CD4-positive, alpha-beta T cell treated with Interleukin-1 beta for 1 hour (primary cell): ENCODE results near the gene ASB13.

Experiments
- DNase-seq, 2 donors: peaks; one replicate each; pipeline ENCODE4 v3.0.0-alpha.2; 2020 to 2022

Gene ASB13

DNA sequence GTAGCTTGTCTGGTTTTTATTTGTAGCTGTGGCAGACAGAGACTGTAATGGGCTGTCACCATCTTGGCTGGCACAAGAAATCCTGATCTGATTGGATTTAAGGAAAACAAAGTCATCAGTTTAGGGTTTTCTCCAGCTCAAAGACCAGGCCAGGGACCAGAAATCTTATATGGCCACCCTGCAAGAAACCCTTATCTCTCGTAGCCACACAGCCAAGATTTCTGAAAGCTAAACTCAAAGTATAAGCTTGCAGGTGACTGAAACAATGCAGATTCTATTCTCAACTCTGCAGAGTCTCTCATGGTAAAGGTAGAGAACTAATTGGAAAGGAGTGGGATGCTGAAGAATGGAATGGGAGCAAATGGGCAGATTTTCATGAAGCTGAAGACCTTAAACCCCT lies 3.2 kb upstream of the ASB13 start:
- no peak for DNase-seq

DNA sequence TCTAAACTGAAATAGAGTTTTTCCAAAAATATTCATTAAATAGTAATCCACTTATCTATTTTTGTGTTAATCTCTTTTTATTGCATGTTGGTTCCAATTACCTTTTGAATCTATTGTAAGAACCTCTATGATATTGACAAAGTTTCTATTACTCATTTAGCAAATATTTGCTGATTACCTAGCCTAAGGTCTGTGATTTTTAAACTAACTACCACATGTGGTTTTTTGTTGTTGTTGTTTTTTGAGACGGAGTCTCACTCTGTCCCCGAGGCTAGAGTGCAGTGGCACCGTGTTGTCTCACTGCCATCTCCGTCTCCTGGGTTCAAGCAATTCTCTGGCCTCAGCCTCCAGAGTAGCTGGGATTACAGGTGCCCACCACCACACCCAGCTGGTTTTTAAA lies 2.0 kb upstream of the ASB13 start:
- DNase-seq: no peak

DNA sequence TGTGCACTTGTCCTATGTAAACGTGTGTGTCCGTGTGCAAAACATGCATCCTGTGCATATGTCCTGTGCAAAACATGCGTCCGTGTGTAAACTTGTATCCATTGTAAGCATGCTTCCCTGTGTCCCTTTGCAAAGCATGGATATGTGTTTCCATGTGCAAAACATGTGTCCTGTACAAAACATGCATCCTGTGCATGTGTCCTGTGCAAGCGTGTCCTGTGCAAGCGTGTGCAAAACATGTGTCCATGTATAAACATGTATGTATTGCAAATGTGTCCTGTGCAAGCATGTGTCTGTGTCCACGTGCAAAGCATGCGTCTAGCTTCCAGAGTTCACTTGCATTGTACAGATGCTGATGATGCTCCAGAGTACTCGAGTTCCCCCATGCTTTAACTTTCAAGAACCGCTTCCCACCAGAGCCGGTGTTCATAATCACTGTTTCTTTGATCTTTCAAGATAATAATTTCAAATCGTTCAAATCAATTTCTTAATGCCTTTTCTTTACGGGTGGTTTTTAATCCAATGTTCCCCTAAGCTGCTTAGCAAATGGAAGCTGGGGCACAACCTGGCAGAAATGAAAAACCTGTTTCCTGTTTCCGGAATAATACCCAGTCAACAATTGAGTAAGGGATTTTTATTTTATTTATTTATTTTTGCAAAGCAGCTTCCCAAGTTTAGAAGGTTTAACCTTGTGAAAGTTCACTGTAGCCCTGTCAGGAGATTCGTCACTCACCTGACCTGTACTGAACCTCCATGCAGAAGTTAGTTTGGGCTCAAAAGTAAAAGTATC lies 641 bp upstream of the ASB13 start:
- no peak for DNase-seq

DNA sequence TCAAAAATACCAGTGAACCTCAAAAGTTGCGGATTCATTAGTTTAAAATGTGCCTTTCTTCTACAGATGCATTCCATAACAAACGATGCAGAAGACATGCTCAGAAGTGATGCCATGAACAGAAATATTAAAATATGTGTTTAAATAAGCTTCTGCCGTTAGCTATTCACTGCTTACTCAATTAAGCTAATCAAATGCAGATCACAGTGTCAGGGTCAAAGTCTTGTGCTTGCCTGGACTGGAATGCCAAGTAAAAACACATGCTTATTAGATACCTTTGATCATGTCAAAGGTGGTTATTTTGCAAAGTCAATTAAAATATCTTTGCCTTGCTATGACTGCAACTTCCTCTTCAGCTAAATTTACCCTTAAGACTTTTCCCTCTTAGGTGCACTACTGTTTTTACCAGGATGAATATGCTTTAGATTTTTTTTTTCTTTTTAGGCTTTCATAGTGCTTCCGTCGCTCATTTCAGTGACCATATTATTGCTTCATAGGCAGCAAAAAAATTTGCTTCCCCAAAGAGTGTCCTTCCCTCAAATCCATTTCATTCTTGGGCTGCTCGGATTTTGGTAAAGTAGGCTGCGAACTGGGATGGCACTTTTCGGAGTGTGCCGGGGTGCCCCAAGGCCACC lies 905 bp downstream of the ASB13 start:
- DNase-seq: no peak

DNA sequence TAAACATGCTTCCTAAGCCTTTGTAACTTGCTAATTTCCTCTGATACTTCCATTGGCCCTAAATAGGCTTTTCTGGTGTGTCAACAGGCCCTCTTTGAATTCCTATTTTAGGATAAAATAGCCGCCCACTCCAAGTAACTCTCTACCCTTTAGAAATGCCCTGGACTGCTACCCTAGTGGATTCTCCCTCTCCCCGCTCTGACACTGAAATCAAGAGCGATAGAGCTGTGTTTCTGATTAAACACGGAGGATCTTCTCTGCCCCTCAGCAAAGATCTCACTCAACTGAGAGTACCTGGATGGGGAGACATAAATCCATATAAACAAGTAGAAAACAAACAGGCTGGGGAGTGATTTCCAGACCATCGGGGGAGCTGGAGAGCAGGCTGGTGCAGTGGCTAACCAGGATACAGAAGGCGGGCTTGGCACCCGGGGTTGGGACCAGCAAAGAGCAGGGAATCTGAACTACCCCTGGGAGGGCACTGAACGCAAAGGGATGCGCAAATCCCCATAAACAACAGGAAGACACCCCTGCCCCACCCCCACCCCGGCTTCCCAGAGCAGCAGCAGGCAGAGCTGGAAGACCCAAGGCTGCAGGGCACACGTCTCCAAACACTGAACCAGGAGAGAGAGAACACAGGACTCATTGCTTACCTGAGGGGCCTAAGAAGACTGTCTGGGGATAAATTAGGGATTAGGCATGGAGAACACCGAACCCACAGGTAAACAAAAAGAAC lies 2.5 kb downstream of the ASB13 start:
- DNase-seq: no peak

DNA sequence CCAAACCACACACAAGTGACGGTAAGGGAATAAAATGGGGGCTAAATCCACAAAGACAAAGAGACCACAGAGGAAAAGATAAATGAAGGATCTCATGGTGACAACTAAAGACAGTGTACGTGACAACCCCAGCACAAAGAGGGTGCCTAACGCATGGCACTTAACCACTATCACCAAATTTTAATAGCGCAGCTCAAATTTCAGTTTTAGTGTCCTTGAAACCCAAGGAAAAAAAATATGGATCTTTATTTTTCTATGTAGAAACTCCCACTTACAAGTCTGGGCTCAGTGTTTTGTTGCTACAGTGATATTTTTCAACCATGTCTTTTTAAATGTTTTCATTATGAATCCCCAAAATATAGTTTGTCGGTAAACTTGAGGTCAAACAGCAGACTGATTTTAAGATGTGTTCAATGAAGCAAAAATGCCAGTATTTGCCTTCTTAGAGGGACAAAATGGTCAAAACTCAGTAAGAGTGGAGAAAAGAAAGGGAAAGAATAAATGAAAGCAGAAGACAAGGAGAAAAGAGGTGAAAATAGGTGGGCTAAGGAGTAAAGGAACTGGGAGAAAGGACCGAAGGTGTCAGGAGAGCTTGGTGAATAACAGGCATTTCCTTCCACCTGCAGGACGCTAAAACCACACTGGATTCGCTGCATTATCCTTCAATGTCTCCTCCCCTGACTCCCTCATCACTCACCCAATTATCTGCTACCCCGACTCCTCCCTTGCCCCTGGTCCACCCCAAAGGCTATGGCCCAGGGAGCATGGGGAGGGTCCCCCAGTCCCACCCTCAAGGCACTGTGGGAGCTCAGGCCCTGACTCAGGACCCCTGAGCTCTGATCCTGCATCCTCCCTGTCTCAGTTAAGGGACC lies 3.5 kb downstream of the ASB13 start:
- DNase-seq: no peak

DNA sequence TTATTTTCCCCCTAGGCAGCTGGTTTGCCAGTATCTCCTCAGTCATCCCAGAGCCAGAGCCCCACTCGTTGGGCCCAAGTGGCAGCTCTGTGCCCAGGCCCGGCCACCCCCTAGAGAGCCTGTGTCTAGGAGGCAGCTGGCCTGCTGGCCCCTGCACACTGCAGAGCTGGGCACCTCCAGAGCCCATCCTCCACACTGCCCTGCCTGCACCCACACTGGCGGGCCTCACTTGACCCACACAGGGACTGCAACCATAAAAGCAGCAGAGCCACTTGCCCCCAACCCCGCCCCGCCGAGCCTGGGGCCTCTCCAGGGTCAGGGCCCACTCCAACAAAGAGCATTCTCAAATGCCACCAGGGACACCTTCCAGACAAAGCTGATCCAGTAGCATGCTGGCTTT lies 5.4 kb downstream of the ASB13 start:
- no peak for DNase-seq

DNA sequence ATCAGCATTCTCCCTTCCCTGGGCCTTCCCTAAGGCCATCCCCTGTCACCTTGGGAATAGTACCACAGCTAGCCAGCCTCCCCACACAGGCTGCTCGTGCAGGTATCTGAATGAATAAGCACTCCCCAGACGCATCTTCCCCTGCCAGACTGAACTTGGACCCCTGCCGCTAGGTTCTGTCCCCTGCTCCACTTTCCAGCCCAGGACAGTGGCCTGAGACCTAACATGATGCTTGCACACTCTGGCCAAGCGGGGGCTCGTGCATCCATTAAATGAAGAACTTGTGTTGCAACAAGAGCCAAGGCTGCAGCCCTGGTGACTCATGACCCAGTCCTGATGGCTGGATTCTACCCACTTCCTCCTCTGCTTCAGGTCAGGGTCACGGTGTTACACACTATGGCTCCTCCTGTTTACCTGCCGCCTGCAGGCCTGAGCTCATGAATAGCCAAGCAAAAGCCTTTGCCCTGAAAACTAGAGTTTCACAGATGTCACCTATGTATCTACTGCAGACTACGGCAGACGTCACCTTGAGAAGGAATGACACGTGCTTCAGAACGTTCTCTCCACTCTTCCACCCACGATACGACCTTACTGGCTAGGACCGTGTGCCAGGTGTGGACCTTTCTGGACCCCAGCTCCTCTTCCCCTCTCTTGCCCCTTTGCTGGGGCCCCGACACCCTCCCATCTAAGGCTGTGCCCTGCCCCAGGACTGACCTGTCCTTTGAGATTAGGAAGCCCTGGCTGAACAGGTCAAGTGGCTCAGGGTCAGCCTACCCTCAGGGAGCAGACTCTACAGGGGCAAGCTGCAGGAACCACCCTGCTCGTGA lies 6.5 kb downstream of the ASB13 start:
- DNase-seq: peak in 1 of 2 donors; percentile 50

DNA sequence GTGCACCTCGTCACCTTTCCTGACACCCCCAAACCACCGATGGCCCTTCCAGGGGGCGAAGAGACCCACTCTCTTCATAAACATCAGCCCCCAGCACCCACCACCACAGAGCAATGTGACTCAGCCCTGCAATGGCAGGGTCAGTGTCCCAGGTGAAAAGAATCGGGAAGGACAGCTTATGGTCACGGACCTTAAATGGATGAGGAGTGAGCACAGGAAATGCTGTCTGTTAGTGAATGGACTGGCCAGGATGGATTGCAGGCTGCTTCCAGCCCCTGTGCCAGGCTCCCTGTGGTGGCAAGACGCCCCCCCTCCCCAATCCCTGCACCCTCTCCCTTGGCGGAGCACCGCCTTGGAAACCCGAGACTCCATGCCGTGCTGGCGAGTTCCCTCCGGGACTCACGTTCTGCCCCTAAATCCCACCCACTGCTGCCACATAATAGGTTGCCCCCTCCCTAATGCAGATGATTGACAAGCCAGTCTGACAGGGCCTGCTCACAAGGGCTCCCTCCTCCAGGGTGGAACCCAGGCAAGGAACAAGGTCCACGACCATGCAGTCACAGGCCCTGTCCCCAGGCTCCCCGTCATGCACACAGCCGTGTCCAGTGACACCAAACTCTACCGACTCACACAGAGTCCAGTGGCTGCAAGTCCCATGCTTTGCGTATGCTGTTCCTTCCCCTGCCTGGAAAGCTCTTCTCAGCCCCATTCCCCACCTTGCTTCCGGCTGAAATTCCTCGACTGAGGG lies 7.3 kb downstream of the ASB13 start:
- DNase-seq: no peak

DNA sequence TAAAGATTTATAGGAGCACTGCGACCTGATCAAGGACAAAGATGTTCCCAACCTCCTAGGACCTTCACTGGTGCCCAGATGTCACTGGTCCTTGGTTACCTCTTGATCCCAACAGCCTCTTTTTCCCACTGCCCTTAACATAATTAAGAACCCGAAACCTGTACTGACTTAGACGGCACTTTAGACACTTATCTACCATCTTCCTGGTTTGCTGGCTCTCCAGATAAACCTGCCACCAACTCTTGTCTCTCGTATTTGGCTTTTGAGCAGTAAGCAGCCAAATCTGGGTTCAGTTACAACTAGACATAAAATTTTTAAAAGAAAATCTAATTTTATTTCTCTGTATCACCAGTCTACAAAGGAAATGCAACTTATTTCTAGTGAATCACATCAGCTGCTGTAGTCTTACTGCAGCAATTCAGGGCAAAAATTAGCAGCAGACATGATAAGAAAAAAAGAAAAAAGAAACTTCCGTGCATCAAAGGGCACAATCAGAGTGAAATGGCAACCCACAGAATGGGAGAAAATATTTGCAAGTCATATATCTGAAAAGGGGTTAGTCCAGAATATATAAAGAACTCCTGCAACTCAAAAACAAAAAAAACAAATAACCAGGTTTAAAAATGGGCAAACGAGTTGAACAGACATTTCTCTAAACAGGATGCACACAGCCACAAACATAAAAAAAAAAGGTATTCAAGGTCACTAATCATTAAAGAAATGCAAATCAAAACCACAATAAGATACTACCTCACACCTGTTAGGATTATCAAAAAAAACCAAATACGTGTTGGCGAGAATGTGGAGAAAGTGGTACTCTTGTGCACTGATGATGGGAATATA lies 9.4 kb downstream of the ASB13 start:
- no peak for DNase-seq

DNA sequence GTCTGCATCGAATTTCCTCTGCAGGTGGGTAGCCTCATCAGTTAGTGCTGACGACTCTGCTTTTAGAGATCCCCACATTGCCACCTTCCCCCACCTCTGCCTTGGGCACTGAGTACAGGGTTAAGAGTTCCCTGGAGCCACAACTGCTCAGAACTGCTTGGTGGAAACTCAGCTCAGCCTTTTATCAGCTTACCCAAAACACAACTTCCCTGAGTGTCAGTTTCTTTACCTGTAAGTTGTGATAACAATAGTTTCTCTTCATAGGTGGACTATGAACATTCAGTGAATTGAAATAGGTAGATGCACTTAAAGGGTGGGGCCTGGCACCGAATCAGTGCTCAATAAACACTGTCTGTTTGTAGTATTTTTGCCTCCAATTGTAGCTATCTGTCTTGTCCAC lies 11.3 kb downstream of the ASB13 start:
- DNase-seq: no peak

DNA sequence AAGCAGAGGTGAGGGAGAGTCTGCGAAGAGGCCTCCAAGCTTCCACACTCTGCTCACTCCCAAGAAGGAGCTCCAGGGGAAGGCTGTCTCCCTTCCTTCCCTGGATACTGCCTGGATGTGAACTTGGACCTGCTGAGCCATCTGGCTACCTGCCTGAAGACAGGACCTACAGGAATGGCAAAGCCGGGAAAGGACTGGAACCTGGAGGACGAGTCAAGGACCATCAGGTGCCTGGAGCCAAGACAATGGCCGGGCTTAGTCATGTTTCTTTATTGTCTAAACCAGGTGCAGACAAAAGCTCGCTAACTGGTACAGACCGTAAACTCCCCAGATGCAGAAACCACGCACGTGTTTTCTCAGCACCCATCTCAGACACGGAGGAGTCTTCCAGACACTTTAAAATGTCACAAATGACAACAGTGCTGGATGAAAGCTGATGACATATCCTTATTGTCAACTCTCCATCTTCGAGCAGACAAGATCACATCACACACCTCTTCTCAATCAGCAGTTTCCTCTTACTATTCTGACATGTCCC lies 12.1 kb downstream of the ASB13 start:
- no peak for DNase-seq

DNA sequence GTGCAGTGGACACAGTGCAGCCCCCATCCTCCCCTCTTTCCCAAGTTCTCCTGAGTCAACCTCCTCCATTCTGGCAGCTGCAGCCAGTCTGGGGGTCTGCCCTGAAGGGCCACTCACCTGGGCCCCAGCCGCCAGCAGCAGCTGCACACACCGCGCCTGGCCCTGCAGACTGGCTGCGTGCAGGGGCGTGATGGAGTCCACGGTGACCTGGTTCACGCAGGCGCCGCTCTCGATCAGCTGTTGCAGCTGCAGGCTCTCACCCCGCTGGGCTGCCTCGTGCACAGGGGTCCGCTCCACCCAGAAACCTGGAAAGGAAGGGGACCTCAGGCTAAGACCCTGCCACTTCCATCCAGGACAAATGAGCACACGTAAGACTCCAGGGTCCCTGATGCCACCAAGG lies 13.6 kb downstream of the ASB13 start:
- DNase-seq: no peak

DNA sequence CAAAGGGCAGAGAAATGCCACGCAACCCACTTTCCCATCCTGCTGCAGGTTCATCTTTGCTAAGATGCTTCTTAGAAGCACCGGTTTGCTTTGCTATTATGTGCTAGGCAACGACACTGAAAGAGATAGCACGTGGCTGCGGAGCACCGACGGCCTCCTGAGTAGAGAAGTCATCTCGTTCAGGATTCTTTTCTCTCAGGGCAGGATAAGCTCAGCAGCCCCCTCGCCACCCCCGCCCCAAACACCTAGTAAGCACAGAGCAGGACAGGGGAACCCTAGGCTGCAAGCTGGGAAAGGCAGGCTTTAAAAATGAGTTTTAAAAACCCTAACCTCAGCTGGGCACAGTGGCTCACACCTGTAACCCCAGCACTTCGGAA lies 15.0 kb downstream of the ASB13 start:
- no peak for DNase-seq

DNA sequence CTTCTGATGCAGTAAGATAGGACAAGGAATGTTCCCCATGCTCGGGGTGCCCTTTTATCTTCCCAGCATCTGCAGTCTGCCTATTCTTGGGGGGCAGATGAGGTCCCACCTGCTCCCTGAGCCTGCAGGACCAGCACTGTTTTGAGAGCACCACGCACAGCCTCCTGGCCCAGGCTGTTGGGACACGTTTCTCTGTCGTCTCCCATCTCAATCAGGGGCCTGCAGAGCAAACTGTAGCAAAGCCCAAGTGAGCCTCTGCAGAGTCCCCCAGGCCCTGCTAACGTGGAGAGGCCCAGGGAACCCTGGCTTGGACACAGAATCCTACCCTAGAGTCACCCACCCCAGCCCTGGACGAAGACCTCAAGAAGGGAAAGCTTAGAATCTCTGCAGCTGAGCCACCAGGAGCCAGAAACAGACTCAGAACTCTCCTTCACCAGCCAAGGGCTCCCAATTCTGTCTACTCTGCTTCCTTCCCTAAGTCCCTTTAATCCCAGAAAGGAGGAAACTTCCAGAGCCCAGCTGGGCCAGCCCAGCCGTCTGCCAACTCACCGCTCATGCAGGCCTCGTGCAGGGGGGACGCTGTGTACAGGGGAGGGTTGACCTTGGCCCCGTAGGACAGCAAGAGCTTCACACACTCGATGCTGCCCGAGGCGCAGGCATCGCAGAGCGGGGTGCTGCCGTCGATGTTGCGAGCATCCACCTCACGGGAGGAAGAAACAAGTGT lies 15.6 kb downstream of the ASB13 start:
- no peak for DNase-seq

DNA sequence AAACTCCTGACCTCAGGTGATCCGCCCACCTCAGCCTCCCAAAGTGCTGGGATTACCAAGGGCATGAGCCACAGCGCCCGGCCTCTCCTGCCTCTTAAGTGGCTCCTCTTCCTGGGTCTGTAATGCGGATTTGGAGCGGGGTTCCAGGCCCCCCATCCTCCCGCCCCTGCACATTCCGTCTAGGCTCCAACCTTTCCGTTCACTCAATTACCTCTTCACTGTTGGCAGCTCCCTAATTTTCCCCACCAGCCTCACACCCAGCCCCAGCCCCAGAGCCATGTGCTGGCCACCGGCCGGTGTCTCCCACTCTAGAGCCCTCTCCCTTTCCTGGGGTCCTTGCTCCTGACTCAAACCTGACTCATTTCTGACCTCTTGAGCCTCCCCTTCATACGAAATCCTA lies 16.6 kb downstream of the ASB13 start:
- no peak for DNase-seq

DNA sequence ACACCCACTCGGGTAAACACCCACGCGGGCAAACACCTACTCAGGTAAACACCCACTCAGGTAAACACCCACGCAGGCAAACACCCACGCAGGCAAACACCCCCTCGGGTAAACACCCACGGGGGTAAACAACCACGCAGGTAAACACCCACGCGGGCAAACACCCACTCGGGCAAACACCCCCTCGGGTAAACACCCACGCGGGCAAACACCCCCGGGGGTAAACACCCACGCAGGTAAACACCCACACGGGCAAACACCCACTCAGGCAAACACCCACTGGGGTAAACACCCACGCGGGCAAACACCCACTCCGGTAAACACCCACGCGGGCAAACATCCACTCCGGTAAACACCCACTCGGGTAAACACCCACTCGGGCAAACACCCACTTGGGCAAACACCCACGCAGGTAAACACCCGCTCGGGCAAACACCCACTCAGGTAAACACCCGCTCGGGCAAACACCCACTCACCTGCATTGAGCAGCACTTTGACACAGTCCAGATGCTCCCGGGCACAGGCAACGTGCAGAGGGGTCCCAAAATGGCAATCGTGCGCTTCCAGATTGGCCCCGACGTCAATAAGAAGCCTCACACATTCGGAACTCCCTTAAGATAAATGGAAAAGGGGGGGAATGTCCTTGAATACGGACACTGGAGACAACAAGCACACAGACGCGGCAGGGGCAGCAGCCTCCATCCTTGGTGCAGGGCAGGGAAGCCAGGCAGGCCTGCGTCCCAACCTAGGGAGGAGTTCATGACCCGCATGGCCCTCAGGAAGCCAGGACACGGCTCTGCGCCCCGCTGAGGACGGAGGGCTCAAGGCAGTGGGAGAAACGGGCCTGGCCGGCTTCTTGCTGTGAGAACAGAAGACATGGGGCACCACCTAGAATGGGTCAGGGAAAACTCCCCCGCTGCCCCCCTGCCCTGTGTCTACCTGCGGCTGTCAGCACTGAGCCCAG lies 17.6 kb downstream of the ASB13 start:
- DNase-seq: no peak
